ENCODE results near the gene BRD8. TPM values are rescaled to one million over a fixed set of nuclear protein-coding genes. Genes with fewer than 3 reads are reported as not detected.

BRD8 gene, protein sequence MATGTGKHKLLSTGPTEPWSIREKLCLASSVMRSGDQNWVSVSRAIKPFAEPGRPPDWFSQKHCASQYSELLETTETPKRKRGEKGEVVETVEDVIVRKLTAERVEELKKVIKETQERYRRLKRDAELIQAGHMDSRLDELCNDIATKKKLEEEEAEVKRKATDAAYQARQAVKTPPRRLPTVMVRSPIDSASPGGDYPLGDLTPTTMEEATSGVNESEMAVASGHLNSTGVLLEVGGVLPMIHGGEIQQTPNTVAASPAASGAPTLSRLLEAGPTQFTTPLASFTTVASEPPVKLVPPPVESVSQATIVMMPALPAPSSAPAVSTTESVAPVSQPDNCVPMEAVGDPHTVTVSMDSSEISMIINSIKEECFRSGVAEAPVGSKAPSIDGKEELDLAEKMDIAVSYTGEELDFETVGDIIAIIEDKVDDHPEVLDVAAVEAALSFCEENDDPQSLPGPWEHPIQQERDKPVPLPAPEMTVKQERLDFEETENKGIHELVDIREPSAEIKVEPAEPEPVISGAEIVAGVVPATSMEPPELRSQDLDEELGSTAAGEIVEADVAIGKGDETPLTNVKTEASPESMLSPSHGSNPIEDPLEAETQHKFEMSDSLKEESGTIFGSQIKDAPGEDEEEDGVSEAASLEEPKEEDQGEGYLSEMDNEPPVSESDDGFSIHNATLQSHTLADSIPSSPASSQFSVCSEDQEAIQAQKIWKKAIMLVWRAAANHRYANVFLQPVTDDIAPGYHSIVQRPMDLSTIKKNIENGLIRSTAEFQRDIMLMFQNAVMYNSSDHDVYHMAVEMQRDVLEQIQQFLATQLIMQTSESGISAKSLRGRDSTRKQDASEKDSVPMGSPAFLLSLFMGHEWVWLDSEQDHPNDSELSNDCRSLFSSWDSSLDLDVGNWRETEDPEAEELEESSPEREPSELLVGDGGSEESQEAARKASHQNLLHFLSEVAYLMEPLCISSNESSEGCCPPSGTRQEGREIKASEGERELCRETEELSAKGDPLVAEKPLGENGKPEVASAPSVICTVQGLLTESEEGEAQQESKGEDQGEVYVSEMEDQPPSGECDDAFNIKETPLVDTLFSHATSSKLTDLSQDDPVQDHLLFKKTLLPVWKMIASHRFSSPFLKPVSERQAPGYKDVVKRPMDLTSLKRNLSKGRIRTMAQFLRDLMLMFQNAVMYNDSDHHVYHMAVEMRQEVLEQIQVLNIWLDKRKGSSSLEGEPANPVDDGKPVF
- polyA plus RNA-seq (2013): 48.2 TPM

- peaks cover 13 to 25% (median 21%) of the 10 kb centered on the region in 4 experiments for H3K4me1 ChIP-seq (ENCODE audit: control extremely low read depth in 1 of 4, control insufficient read depth in 4 of 4, insufficient read depth in 4 of 4, low read length in 3 of 4)
- DNase-seq: peak; percentile 94 to 96 (median 95)
- ChIA-PET POLR2A (interaction anchor here (0.8 to 1.2 kb wide), 3 partner anchors 17 to 174 kb away, joined by 3 to 5 read pairs (median 3); partner anchors contain the start of gene KDM3B), CTCF (interaction anchor here (1.0 to 12.8 kb wide), 12 partner anchors 9 to 325 kb away, joined by 3 to 113 read pairs (median 5); partner anchors contain the start of gene KDM3B)
- H3K27ac ChIP-seq (ENCODE audit: insufficient read depth in 1 of 2, low read depth in 1 of 2, low read length in 2 of 2, poor library complexity in 1 of 2, severe bottlenecking in 2 of 2): peak within 1 kb of the TSS; percentile 88 to 91
- H3K36me3 ChIP-seq (ENCODE audit: control insufficient read depth in 4 of 4, insufficient read depth in 4 of 4, low read length in 3 of 4): peaks cover 7 to 51% (median 26%) of the 10 kb centered on the region in 4 experiments
- H3K27me3 ChIP-seq (replicated peaks in 2 of 5; ENCODE audit: control insufficient read depth in 4 of 5, insufficient read depth in 5 of 5, low read length in 4 of 5): no peaks in the 10 kb centered on the region
- no peaks in the 10 kb centered on the region for H3K9me3 ChIP-seq (ENCODE audit: control extremely low read depth in 1 of 5, control insufficient read depth in 4 of 5, insufficient read depth in 2 of 5, low read depth in 1 of 5, low read length in 4 of 5)
- WGBS (ENCODE audit: insufficient coverage): under 1% methylated on average over 33 of the region's 41 CpGs
- H3K4me3 ChIP-seq (ENCODE audit: control insufficient read depth in 1 of 7, extremely low read depth in 1 of 7, insufficient read depth in 4 of 7, low read depth in 2 of 7, low read length in 6 of 7): peak within 1 kb of the TSS; percentile 69 to 100 (median 98)
Observed at GRCh38 chr5:138178516-138179276, at the start of gene BRD8, which contains the start of gene KIF20A. Gene BRD8 (minus strand): TSS chr5:138178630. CDS start chr5:138178614, 16 bp downstream. Gene KIF20A (plus strand): TSS chr5:138179112. CDS start chr5:138179681, 569 bp downstream.

- Histone ChIP-seq H3K4me1 (ENCODE audit: control extremely low read depth in 1 of 4, control insufficient read depth in 4 of 4, insufficient read depth in 4 of 4, low read length in 3 of 4) (peaks cover 0 to 12% (median 8%) of the 10 kb centered on the region in 4 experiments), H3K27me3 (replicated peaks in 2 of 5; ENCODE audit: control insufficient read depth in 4 of 5, insufficient read depth in 5 of 5, low read length in 4 of 5) (peaks cover 0 to 5% (median 0%) of the 10 kb centered on the region in 5 experiments), H3K9me3 (ENCODE audit: control extremely low read depth in 1 of 5, control insufficient read depth in 4 of 5, insufficient read depth in 2 of 5, low read depth in 1 of 5, low read length in 4 of 5) (peaks cover 2 to 17% (median 9%) of the 10 kb centered on the region in 5 experiments), H3K27ac (ENCODE audit: insufficient read depth in 1 of 2, low read depth in 1 of 2, low read length in 2 of 2, poor library complexity in 1 of 2, severe bottlenecking in 2 of 2) (no peak overlapping the region), H3K36me3 (ENCODE audit: control insufficient read depth in 4 of 4, insufficient read depth in 4 of 4, low read length in 3 of 4) (no peaks in the 10 kb centered on the region), H3K4me3 (ENCODE audit: control insufficient read depth in 1 of 7, extremely low read depth in 1 of 7, insufficient read depth in 4 of 7, low read depth in 2 of 7, low read length in 6 of 7) (no peak overlapping the region)
- ChIA-PET CTCF (interaction anchor here (0.6 to 14.6 kb wide), 4 partner anchors 8 to 56 kb away, joined by 3 to 135 read pairs (median 83); no protein-coding TSS in a partner anchor), POLR2A (no interaction called here)
- DNase-seq: peak in 2 of 3 donors; percentile 67 to 72
Observed at GRCh38 chr5:138226910-138227309, 48.5 kb upstream of the BRD8 start.

DNA sequence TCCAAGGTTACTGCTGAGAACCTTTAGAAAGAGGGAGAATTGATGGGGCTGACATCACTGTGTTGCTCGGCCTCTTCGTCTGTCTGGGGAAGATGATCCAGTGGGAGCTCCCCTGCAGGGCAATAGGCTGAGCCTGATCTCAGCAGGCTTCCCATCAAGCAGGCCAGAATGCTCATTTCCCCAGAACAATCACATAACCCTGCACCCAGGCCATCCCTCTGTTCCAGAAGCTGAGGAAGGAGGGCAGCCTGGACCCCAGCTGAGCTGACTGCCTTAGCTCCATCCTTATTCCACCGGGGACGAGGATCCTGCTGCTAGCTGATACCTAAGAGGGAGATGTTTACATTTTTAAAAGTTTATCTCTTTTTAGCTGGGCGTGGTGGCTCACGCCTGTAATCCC lies 46.3 kb upstream of the BRD8 start:
- Histone ChIP-seq H3K9me3 (ENCODE audit: control extremely low read depth in 1 of 5, control insufficient read depth in 4 of 5, insufficient read depth in 2 of 5, low read depth in 1 of 5, low read length in 4 of 5) (peaks cover 2 to 17% (median 9%) of the 10 kb centered on the region in 5 experiments), H3K36me3 (ENCODE audit: control insufficient read depth in 4 of 4, insufficient read depth in 4 of 4, low read length in 3 of 4) (no peaks in the 10 kb centered on the region), H3K27ac (ENCODE audit: insufficient read depth in 1 of 2, low read depth in 1 of 2, low read length in 2 of 2, poor library complexity in 1 of 2, severe bottlenecking in 2 of 2) (no peak overlapping the region), H3K4me1 (ENCODE audit: control extremely low read depth in 1 of 4, control insufficient read depth in 4 of 4, insufficient read depth in 4 of 4, low read length in 3 of 4) (peaks cover 0 to 10% (median 2%) of the 10 kb centered on the region in 4 experiments), H3K4me3 (ENCODE audit: control insufficient read depth in 1 of 7, extremely low read depth in 1 of 7, insufficient read depth in 4 of 7, low read depth in 2 of 7, low read length in 6 of 7) (no peak overlapping the region), H3K27me3 (replicated peaks in 2 of 5; ENCODE audit: control insufficient read depth in 4 of 5, insufficient read depth in 5 of 5, low read length in 4 of 5) (peaks cover 0 to 5% (median 0%) of the 10 kb centered on the region in 5 experiments)
- no peak for DNase-seq
- WGBS (ENCODE audit: insufficient coverage): 100% methylated on average over 3 of the region's 6 CpGs
- CTCF ChIA-PET: interaction anchor here (1.3 to 14.6 kb wide), 9 partner anchors 9 to 83 kb away, joined by 3 to 135 read pairs (median 12); partner anchors contain the start of gene GFRA3
- POLR2A ChIA-PET: interaction anchor here (1.2 kb wide), 1 partner anchor 15 kb away, joined by 4 read pairs; no protein-coding TSS in a partner anchor

GRCh38 chr5:138223532-138223931 lies 45.1 kb upstream of the BRD8 start:
- Histone ChIP-seq H3K27ac (ENCODE audit: insufficient read depth in 1 of 2, low read depth in 1 of 2, low read length in 2 of 2, poor library complexity in 1 of 2, severe bottlenecking in 2 of 2) (no peak overlapping the region), H3K36me3 (ENCODE audit: control insufficient read depth in 4 of 4, insufficient read depth in 4 of 4, low read length in 3 of 4) (no peaks in the 10 kb centered on the region), H3K4me3 (ENCODE audit: control insufficient read depth in 1 of 7, extremely low read depth in 1 of 7, insufficient read depth in 4 of 7, low read depth in 2 of 7, low read length in 6 of 7) (no peak overlapping the region), H3K9me3 (ENCODE audit: control extremely low read depth in 1 of 5, control insufficient read depth in 4 of 5, insufficient read depth in 2 of 5, low read depth in 1 of 5, low read length in 4 of 5) (peaks cover 2 to 17% (median 9%) of the 10 kb centered on the region in 5 experiments), H3K4me1 (ENCODE audit: control extremely low read depth in 1 of 4, control insufficient read depth in 4 of 4, insufficient read depth in 4 of 4, low read length in 3 of 4) (peaks cover 0 to 6% (median 2%) of the 10 kb centered on the region in 4 experiments), H3K27me3 (replicated peaks in 2 of 5; ENCODE audit: control insufficient read depth in 4 of 5, insufficient read depth in 5 of 5, low read length in 4 of 5) (no peaks in the 10 kb centered on the region)
- ChIA-PET CTCF (interaction anchor here (0.6 to 14.6 kb wide), 21 partner anchors 8 to 108 kb away, joined by 3 to 135 read pairs (median 6); partner anchors contain the start of genes CDC23, CDC25C and GFRA3), POLR2A (interaction anchor here (1.1 to 1.2 kb wide), 2 partner anchors 17 to 60 kb away, joined by 4 read pairs; no protein-coding TSS in a partner anchor)
- 100% methylated on average over 1 of the region's 1 CpG for WGBS (ENCODE audit: insufficient coverage)
- DNase-seq: no peak

GRCh38 chr5:138216799-138217198 lies 38.4 kb upstream of the BRD8 start:
- CTCF ChIA-PET: interaction anchor here (0.6 to 3.1 kb wide), 10 partner anchors 8 to 869 kb away, joined by 3 to 14 read pairs (median 4); partner anchors contain the start of gene GFRA3
- no peak for DNase-seq
- Histone ChIP-seq H3K4me1 (ENCODE audit: control extremely low read depth in 1 of 4, control insufficient read depth in 4 of 4, insufficient read depth in 4 of 4, low read length in 3 of 4) (peaks cover 6 to 18% (median 11%) of the 10 kb centered on the region in 4 experiments), H3K9me3 (ENCODE audit: control extremely low read depth in 1 of 5, control insufficient read depth in 4 of 5, insufficient read depth in 2 of 5, low read depth in 1 of 5, low read length in 4 of 5) (peaks cover 0 to 2% (median 0%) of the 10 kb centered on the region in 5 experiments), H3K4me3 (ENCODE audit: control insufficient read depth in 1 of 7, extremely low read depth in 1 of 7, insufficient read depth in 4 of 7, low read depth in 2 of 7, low read length in 6 of 7) (no peak overlapping the region), H3K36me3 (ENCODE audit: control insufficient read depth in 4 of 4, insufficient read depth in 4 of 4, low read length in 3 of 4) (no peaks in the 10 kb centered on the region), H3K27me3 (replicated peaks in 2 of 5; ENCODE audit: control insufficient read depth in 4 of 5, insufficient read depth in 5 of 5, low read length in 4 of 5) (no peaks in the 10 kb centered on the region), H3K27ac (ENCODE audit: insufficient read depth in 1 of 2, low read depth in 1 of 2, low read length in 2 of 2, poor library complexity in 1 of 2, severe bottlenecking in 2 of 2) (no peak overlapping the region)
- POLR2A ChIA-PET: no interaction called here
- WGBS (ENCODE audit: insufficient coverage): 90% methylated on average over 2 of the region's 2 CpGs
